H1 (cell line): ENCODE data around the gene GNAO1. TPM values are rescaled to one million over a fixed set of nuclear protein-coding genes. Genes with fewer than 3 reads are reported as not detected.

Source experiments
- CTCF ChIA-PET: fragments of 300-600 bp; sonication (Branson Sonifier 250); formaldehyde crosslinking; loops from one replicate; lab custom pipeline; 2021; ENCODE audit not compliant: partially characterized antibody; lab: Charles Lee
- POLR2A ChIA-PET: fragments of 300-600 bp; sonication (Branson Sonifier 250); formaldehyde crosslinking; loops from one replicate; lab custom pipeline; 2021; ENCODE audit warnings: inconsistent platforms; ENCODE audit not compliant: partially characterized antibody; lab: Charles Lee
- DNase-seq, 2 experiments: peaks; one replicate each; pipeline versions ENCODE4 v3.0.0 to v3.0.0-alpha.2; 2010 to 2022; ENCODE audit warnings: low spot score in 2 of 2, low read depth in 1 of 2, mixed read lengths in 1 of 2
- FAIRE-seq: peaks from 2 replicates; lab custom pipeline; 2011; peaks lifted over from hg19 to GRCh38; lab: Jason Lieb, UNC
- H2AFZ ChIP-seq: 2 replicates; pipeline ENCODE4 v1.8.1; 2012; ENCODE audit warnings: low read length, inconsistent platforms
- H2AK5ac ChIP-seq: 2 replicates; pipeline ENCODE4 v1.6.1; 2013; ENCODE audit warnings: low read depth, low read length
- H2BK120ac ChIP-seq: replicated peaks from 2 replicates; pipeline ENCODE3; 2013; ENCODE audit warnings: low read depth, low read length, inconsistent platforms
- H2BK12ac ChIP-seq: 2 replicates; pipeline ENCODE4 v1.6.1; 2013; ENCODE audit warnings: low read depth, low read length
- H2BK15ac ChIP-seq: 2 replicates; pipeline ENCODE4 v1.6.1; 2013; ENCODE audit warnings: low read length
- H2BK20ac ChIP-seq: 2 replicates; pipeline ENCODE4 v1.6.1; 2013; ENCODE audit warnings: low read length
- H2BK5ac ChIP-seq: 2 replicates; pipeline ENCODE4 v1.6.1; 2013; ENCODE audit warnings: low read depth, low read length
- H3K14ac ChIP-seq: 2 replicates; pipeline ENCODE4 v1.6.1; 2013; ENCODE audit warnings: inconsistent platforms; ENCODE audit not compliant: insufficient read length
- H3K18ac ChIP-seq: 2 replicates; pipeline ENCODE4 v1.6.1; 2013; ENCODE audit warnings: low read length; ENCODE audit errors: extremely low read depth
- H3K23ac ChIP-seq: 2 replicates; pipeline ENCODE4 v1.6.1; 2013; ENCODE audit warnings: inconsistent platforms; ENCODE audit not compliant: insufficient read length
- H3K23me2 ChIP-seq: 2 replicates; pipeline ENCODE4 v1.6.1; 2013; ENCODE audit warnings: low read depth, low read length
- H3K27ac ChIP-seq: 2 replicates; pipeline ENCODE4 v1.6.1; 2011; ENCODE audit warnings: low read depth, low read length, inconsistent platforms
- H3K27me3 ChIP-seq, 4 experiments: replicated peaks in 1 of 4; 1 replicate in 1 of 4; 2 replicates in 3 of 4; pipeline versions ENCODE4 v1.6.1 to v1.8.1; 2011 to 2013; ENCODE audit warnings: low read length in 3 of 4, mild to moderate bottlenecking in 3 of 4, inconsistent platforms in 2 of 4, mixed read lengths in 2 of 4, moderate library complexity in 1 of 4; ENCODE audit not compliant: control insufficient read depth in 3 of 4, insufficient read depth in 3 of 4; ENCODE audit errors: extremely low read depth in 1 of 4
- H3K36me3 ChIP-seq, 4 experiments: 2 replicates each; pipeline versions ENCODE4 v1.6.1 to v1.8.1; 2011 to 2013; ENCODE audit warnings: mild to moderate bottlenecking in 4 of 4, low read length in 3 of 4, moderate library complexity in 2 of 4, control low read depth in 1 of 4, inconsistent platforms in 1 of 4; ENCODE audit not compliant: insufficient read depth in 4 of 4, control insufficient read depth in 2 of 4
- H3K4ac ChIP-seq: replicated peaks from 2 replicates; pipeline ENCODE3; 2013; ENCODE audit warnings: low read length, low read depth, mixed read lengths, inconsistent platforms; ENCODE audit not compliant: insufficient read length
- H3K4me1 ChIP-seq, 4 experiments: replicated peaks in 1 of 4; 1 replicate in 1 of 4; 2 replicates in 3 of 4; pipeline versions ENCODE4 v1.6.1 to v1.8.1; 2011 to 2013; ENCODE audit warnings: low read length in 3 of 4, inconsistent platforms in 2 of 4, mixed read lengths in 1 of 4; ENCODE audit not compliant: insufficient read depth in 4 of 4, control insufficient read depth in 3 of 4
- H3K4me2 ChIP-seq, 2 experiments: 2 replicates each; pipeline versions ENCODE4 v1.6.1 to v1.8.1; 2011 to 2013; ENCODE audit warnings: low read depth in 2 of 2, low read length in 2 of 2, control low read depth in 1 of 2, inconsistent platforms in 1 of 2, mild to moderate bottlenecking in 1 of 2; ENCODE audit not compliant: insufficient read depth in 1 of 2
- H3K4me3 ChIP-seq, 4 experiments: fragments of 200-600, 300-600 bp in 1 of 4; sonication (generic), shearing (Covaris generic), sonication (Bioruptor Twin) in 1 of 4; 2 replicates each; pipeline versions ENCODE4 v1.5.1 to v1.8.1; 2011 to 2016; ENCODE audit warnings: low read length in 4 of 4, low read depth in 3 of 4, control low read depth in 2 of 4, inconsistent platforms in 2 of 4, mild to moderate bottlenecking in 2 of 4, mixed read lengths in 1 of 4, moderate library complexity in 1 of 4; ENCODE audit not compliant: insufficient read depth in 2 of 4; ENCODE audit errors: extremely low read depth in 1 of 4
- H3K56ac ChIP-seq: replicated peaks from 2 replicates; pipeline ENCODE3; 2013; ENCODE audit warnings: low read depth, mild to moderate bottlenecking, mixed read lengths, low read length, inconsistent platforms; ENCODE audit not compliant: insufficient read length
- H3K79me1 ChIP-seq: 2 replicates; pipeline ENCODE4 v1.6.1; 2013; ENCODE audit warnings: low read depth, low read length, control low read depth
- H3K79me2 ChIP-seq, 2 experiments: 2 replicates each; pipeline versions ENCODE4 v1.6.1 to v1.8.1; 2012 to 2013; ENCODE audit warnings: low read length in 2 of 2, mild to moderate bottlenecking in 2 of 2, inconsistent platforms in 1 of 2; ENCODE audit not compliant: insufficient read depth in 2 of 2, control insufficient read depth in 1 of 2
- H3K9ac ChIP-seq, 4 experiments: replicated peaks in 1 of 4; 1 replicate in 1 of 4; 2 replicates in 3 of 4; pipeline versions ENCODE4 v1.6.1 to v1.8.1; 2011 to 2013; ENCODE audit warnings: low read depth in 3 of 4, low read length in 3 of 4, control low read depth in 2 of 4, mild to moderate bottlenecking in 2 of 4, moderate library complexity in 2 of 4, inconsistent platforms in 1 of 4; ENCODE audit errors: extremely low read depth in 1 of 4
- H3K9me3 ChIP-seq, 2 experiments: 2 replicates each; pipeline versions ENCODE4 v1.6.1 to v1.8.1; 2012 to 2013; ENCODE audit warnings: mild to moderate bottlenecking in 2 of 2, moderate library complexity in 2 of 2, control low read depth in 1 of 2, inconsistent platforms in 1 of 2, low read depth in 1 of 2, low read length in 1 of 2, mixed read lengths in 1 of 2; ENCODE audit not compliant: insufficient read depth in 2 of 2
- H4K20me1 ChIP-seq, 2 experiments: replicated peaks in 1 of 2; 2 replicates each; pipeline versions ENCODE3 to v1.8.1; 2011 to 2013; ENCODE audit warnings: inconsistent platforms in 2 of 2, low read length in 2 of 2, mild to moderate bottlenecking in 1 of 2; ENCODE audit not compliant: insufficient read depth in 2 of 2, control insufficient read depth in 1 of 2
- H4K5ac ChIP-seq: 2 replicates; pipeline ENCODE4 v1.6.1; 2013; ENCODE audit warnings: low read length, low read depth, mixed read lengths, inconsistent platforms; ENCODE audit not compliant: insufficient read length
- H4K8ac ChIP-seq: 2 replicates; pipeline ENCODE4 v1.8.0; 2013; ENCODE audit warnings: mild to moderate bottlenecking, moderate library complexity, low read length, inconsistent platforms; ENCODE audit not compliant: insufficient read depth; ENCODE audit errors: extremely low read depth
- H4K91ac ChIP-seq: replicated peaks from 2 replicates; pipeline ENCODE3; 2013; ENCODE audit warnings: low read length, mixed read lengths, inconsistent platforms; ENCODE audit not compliant: insufficient read length
- WGBS, 2 experiments: shearing (Covaris generic) in 1 of 2; methylation state at CpG; one replicate each; pipeline versions ENCODE4 v1.1.6 to v1.1.7; 2013 to 2015; ENCODE audit warnings: low lambda C conversion rate in 2 of 2, mixed read lengths in 2 of 2, inconsistent platforms in 1 of 2, low coverage in 1 of 2, missing lambda C conversion rate in 1 of 2; ENCODE audit not compliant: insufficient replicate concordance in 2 of 2, insufficient coverage in 1 of 2, insufficient read length in 1 of 2; ENCODE audit errors: extremely low coverage in 1 of 2, missing lambda C conversion rate in 1 of 2; 5-methylcytosine and 5-hydroxymethylcytosine counted together
- polyA plus RNA-seq, 7 experiments: library from polyadenylated mRNA; depleted of rRNA in 3 of 7; stranded (reverse) in 5 of 7; unstranded in 2 of 7; fragments of >200 nt in 5 of 7; fragments of 200-250 nt in 2 of 7; gene quantifications; 1 replicate in 5 of 7; 2 replicates in 1 of 7; 4 replicates in 1 of 7; pipeline versions ENCODE4 v1.2.1 to v1.2.3, GENCODE V29; 2011 to 2013; ENCODE audit warnings: missing spikeins in 2 of 7, mixed read lengths in 2 of 7
- total RNA-seq: library from RNA; stranded (reverse); fragmentation: NEBNext Ultra II Directional; extraction: Animal tissue kit (Norgen Biotek cat#: 25700); gene quantifications from 2 replicates; pipeline ENCODE4 v1.2.1, GENCODE V29; 2021

Gene GNAO1
- total and polyA plus RNA-seq, 2 of the 8 experiments (the other 6 are each of a cell fraction or from before 2014, with no cell fraction given): 6.7 to 34.4 TPM

DNA sequence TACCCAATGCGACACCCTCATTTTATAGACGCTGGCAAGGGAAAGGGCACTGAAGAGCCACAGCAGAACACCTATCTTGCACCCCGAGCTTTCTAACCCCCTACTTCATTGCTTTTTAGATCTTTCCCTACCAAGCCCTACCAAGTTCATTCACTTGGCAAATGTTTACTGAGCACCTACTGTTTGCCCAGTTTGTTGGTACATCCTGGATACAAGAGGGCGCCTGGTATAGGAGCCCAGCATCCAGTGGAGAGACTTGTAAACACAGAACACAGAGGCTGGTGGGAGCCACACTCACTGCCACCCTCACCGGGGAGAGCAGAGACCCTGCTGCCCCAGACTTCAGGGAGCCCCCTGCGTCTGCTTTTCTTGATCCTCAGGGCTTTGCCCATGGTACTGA, 112.6 kb downstream of the GNAO1 start:
- Histone ChIP-seq H3K9ac (no peak overlapping the region), H3K56ac (no peak overlapping the region), H3K23me2 (no peaks in the 10 kb centered on the region), H2BK15ac (no peak overlapping the region), H4K8ac (no peak overlapping the region), H2BK12ac (no peak overlapping the region), H3K4ac (no peak overlapping the region), H4K20me1 (peaks cover 0 to 1% of the 10 kb centered on the region in 2 experiments), H3K9me3 (no peaks in the 10 kb centered on the region), H3K4me3 (no peak overlapping the region), H3K23ac (no peak overlapping the region), H3K4me2 (no peak overlapping the region), H3K4me1 (peaks cover 3 to 6% (median 3%) of the 10 kb centered on the region in 4 experiments), H3K79me2 (no peaks in the 10 kb centered on the region), H3K18ac (no peak overlapping the region), H3K27me3 (peaks cover 0 to under 1% (median 0%) of the 10 kb centered on the region in 4 experiments; a peak in 1 of 7 replicates), H3K36me3 (no peaks in the 10 kb centered on the region), H3K14ac (no peak overlapping the region), H3K27ac (no peak overlapping the region), H2AFZ (no peak overlapping the region), H3K79me1 (no peaks in the 10 kb centered on the region), H4K91ac (no peak overlapping the region), H4K5ac (no peak overlapping the region), H2BK20ac (no peak overlapping the region), H2AK5ac (no peak overlapping the region), H2BK120ac (no peak overlapping the region), H2BK5ac (no peak overlapping the region)
- CTCF ChIA-PET: interaction anchor here (1.1 to 6.7 kb wide), 4 partner anchors 8 to 27 kb away, joined by 3 to 43 read pairs (median 8); no protein-coding TSS in a partner anchor
- WGBS, 2 experiments: 90% methylated on average over 6 of the region's 6 CpGs; no CpG with 5 or more reads in 1 of the 2 experiments
- POLR2A ChIA-PET: no interaction called here
- no peak for FAIRE-seq
- no peak for DNase-seq
